IPS DF 6.9 (cell line): Measurements from ENCODE around the gene SNIP1.
A peak's percentile ranks its signal among the peaks of the same experiment; 100 is the strongest.
"Not testable (repeated sequence)": the region's sequence is repeated elsewhere in the genome, so short reads cannot be mapped to it uniquely, and the experiment has no call there.

Experiments used
- DNase-seq: peaks from one replicate; pipeline ENCODE4 v3.0.0-alpha.2; 2013; ENCODE audit warnings: low read depth, low spot score
- H3K27ac ChIP-seq: one replicate; pipeline ENCODE4 v1.5.1; 2013; ENCODE audit warnings: low read length, control low read depth
- H3K27me3 ChIP-seq: 2 replicates; pipeline ENCODE4 v1.6.1; 2013; ENCODE audit warnings: mild to moderate bottlenecking, low read length; ENCODE audit not compliant: control insufficient read depth, insufficient read depth
- H3K36me3 ChIP-seq: 2 replicates; pipeline ENCODE4 v1.6.1; 2013; ENCODE audit warnings: low read length; ENCODE audit not compliant: control insufficient read depth, insufficient read depth
- H3K4me1 ChIP-seq: 2 replicates; pipeline ENCODE4 v1.6.1; 2013; ENCODE audit warnings: low read length; ENCODE audit not compliant: control insufficient read depth, insufficient read depth
- H3K4me3 ChIP-seq: 2 replicates; pipeline ENCODE4 v1.5.1; 2013; ENCODE audit warnings: mild to moderate bottlenecking, low read length
- H3K9me3 ChIP-seq: 2 replicates; pipeline ENCODE4 v1.6.1; 2013; ENCODE audit warnings: low read length, inconsistent platforms; ENCODE audit not compliant: control insufficient read depth, insufficient read depth
- WGBS: extraction: QIAGEN DNeasy Blood & Tissue Kit; methylation state at CpG from one replicate; pipeline ENCODE4 v1.1.7; 2013; ENCODE audit warnings: mixed read lengths, missing lambda C conversion rate; ENCODE audit not compliant: insufficient read length, insufficient coverage; 5-methylcytosine and 5-hydroxymethylcytosine counted together

The SNIP1 gene

DNA sequence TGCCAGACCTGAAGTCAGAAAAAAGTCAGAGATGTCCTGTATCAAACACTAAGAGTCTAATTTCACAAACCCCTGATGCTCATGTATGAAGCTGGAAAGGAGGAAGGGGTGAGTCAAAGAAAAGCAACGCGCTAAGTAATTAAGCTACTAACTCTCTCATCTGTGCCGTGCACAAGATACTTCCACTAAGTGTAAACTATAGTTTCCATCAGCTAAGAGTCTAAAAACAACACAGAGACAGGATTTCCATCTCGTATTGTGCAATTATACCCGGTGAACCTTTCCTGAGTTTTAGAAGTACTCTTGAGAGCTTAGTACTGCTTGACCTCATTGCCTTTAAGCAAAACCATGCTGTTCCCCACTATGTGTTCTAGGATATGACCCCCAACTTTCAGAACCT, 21.6 kb upstream of the SNIP1 start:
- DNase-seq: no peak
- H3K27ac ChIP-seq: no peak overlapping the region
- H3K4me3 ChIP-seq: no peak overlapping the region
- no CpG with 5 or more reads among the region's 5 CpGs for WGBS
- peaks cover 47% of the 10 kb centered on the region for H3K36me3 ChIP-seq
- no peaks in the 10 kb centered on the region for H3K9me3 ChIP-seq
- H3K4me1 ChIP-seq: no peaks in the 10 kb centered on the region
- no peaks in the 10 kb centered on the region for H3K27me3 ChIP-seq

DNA sequence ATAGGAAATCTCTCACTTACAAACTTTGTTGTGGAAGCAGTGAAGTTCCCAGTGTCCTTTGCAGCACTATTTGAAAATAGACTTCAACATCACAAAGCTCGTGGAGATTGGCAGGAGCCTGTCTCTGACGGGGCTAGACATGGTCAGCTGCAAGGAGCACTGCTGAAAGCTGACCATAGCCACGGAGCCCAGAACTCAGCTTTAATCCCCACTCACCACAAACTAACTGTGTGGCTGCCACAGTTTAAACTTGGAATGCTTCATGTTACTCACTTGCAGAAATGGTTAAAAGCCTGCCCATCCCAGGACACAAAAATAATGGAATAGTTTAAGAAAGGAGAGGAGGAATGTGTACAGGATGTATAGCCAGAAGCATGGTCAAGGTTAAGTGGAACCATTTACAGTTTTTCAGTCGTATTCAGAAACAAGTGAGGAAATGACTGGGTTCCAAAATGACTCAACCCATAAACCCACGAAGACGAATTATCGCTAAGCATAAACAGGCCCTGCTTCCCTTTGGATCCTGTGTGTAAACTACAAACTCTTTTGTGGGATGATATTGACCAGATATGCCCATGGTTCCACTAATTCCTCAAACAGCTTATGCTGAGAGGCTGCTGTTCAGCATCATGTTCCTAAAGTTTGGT, 20.9 kb upstream of the SNIP1 start:
- no peak overlapping the region for H3K4me3 ChIP-seq
- H3K36me3 ChIP-seq: peaks cover 42% of the 10 kb centered on the region
- DNase-seq: no peak
- H3K27ac ChIP-seq: no peak overlapping the region
- no peaks in the 10 kb centered on the region for H3K27me3 ChIP-seq
- H3K9me3 ChIP-seq: no peaks in the 10 kb centered on the region
- WGBS: no CpG with 5 or more reads among the region's 7 CpGs
- no peaks in the 10 kb centered on the region for H3K4me1 ChIP-seq

DNA sequence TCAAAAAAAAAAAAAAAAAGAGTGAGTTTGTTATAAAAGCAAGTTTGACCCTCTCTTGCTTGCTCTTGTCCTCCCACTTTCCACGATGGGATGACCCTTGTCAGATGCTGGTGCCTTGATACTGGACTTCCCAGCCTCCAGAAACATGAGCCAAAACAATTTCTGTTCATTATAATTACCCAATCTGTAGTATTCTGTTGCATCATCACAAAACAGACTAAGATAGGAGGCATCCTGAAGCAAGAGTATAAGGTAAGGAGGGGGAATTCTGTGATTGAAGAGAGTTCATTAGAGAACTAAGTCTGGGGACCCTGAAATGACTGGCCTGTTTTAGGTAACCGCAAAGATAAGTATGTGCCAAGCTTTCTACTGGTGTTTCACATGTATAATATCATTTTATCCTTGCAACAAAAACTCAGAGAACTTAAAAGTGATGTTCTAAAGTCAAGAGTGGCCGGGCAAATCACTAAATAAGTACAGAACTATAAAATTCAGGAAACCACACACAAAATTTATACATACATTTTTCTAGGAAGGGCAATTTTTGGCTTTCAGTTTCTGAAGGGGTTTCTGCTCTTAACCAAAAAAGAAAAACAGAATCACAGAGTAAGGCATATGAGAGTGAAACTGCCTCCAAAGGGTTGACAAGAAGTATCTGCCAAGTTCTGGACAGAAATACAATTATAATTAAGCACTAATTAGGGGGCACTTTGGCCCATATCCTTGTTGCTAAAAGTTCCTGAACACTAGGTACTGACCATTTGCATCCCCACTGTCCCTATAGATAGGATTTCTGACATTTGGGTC, 16.6 kb upstream of the SNIP1 start:
- Histone ChIP-seq H3K27me3 (no peaks in the 10 kb centered on the region), H3K4me1 (no peaks in the 10 kb centered on the region), H3K27ac (no peak overlapping the region), H3K4me3 (no peak overlapping the region), H3K9me3 (no peaks in the 10 kb centered on the region), H3K36me3 (peaks cover 62% of the 10 kb centered on the region)
- no CpG with 5 or more reads among the region's 3 CpGs for WGBS
- DNase-seq: no peak

DNA sequence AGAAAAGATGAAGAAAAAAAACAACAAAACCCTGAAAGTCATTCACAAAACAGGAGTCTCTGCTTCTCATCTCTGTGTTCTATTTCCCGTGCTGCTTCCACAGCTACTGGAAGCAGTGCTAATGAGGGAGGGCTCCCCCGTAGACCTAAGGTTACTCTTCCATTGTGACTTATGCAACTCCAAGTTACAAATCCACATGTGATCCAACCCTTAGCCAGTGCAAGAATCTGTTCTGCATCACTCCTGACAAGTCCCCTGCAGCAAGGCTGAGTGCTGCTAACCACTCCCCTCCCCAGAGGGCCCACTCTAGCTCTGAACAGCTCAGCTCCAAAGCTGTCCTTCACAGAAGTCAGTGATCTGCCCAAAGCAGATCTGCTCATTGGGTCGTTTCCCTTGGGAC, 12.9 kb upstream of the SNIP1 start:
- no peak for DNase-seq
- H3K4me1 ChIP-seq: no peaks in the 10 kb centered on the region
- H3K9me3 ChIP-seq: no peaks in the 10 kb centered on the region
- H3K27ac ChIP-seq: no peak overlapping the region
- H3K4me3 ChIP-seq: no peak overlapping the region
- H3K36me3 ChIP-seq: peaks cover 35% of the 10 kb centered on the region
- no peaks in the 10 kb centered on the region for H3K27me3 ChIP-seq
- no CpG with 5 or more reads among the region's 3 CpGs for WGBS

DNA sequence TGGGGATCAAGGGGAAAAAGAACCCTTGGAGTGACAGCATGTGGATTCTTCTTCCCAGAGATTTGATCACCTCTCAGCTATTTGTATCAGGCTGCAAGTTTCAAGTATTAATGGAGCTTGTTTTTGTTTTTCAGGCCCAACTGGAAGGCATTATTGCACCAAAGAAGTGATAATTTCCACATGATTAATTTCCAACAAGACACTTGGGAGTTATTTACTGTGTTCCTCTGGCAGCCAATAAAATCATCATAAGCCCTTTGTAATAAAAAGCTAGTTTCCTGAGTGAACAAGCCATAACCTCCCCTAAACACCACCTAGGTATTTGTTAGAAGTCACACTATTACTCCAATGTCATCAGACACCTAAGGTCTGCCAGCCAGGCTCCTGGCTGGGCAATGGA, 10.8 kb upstream of the SNIP1 start:
- no peak for DNase-seq
- no peaks in the 10 kb centered on the region for H3K4me1 ChIP-seq
- H3K27ac ChIP-seq: no peak overlapping the region
- H3K4me3 ChIP-seq: no peak overlapping the region
- H3K9me3 ChIP-seq: no peaks in the 10 kb centered on the region
- H3K27me3 ChIP-seq: no peaks in the 10 kb centered on the region
- peaks cover 28% of the 10 kb centered on the region; the same call in 1 of the 2 replicates for H3K36me3 ChIP-seq

DNA sequence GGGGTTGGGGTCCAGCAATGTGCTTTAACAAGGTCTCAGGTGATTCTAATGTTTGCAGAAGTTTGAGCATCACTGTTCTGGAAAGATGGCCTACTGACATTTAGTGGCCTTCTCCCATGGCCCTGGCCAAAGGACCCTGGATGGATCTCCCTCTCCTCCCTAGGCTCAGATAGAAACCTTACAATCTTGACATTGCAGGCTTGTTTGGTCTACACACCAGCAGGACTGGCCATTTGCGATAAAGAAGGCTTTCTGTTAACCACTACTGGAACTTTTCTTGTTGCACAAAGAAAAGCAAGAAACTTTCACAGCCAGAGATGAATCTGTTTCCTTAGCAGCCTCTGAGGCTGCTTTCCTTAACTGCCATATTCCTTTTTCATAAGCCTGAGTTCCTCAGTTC, 8.9 kb upstream of the SNIP1 start:
- peaks cover 15% of the 10 kb centered on the region; the same call in 1 of the 2 replicates for H3K36me3 ChIP-seq
- no peak overlapping the region for H3K27ac ChIP-seq
- H3K27me3 ChIP-seq: no peaks in the 10 kb centered on the region
- DNase-seq: no peak
- no peaks in the 10 kb centered on the region for H3K4me1 ChIP-seq
- H3K9me3 ChIP-seq: no peaks in the 10 kb centered on the region
- no peak overlapping the region for H3K4me3 ChIP-seq
- no CpG with 5 or more reads among the region's 1 CpG for WGBS

DNA sequence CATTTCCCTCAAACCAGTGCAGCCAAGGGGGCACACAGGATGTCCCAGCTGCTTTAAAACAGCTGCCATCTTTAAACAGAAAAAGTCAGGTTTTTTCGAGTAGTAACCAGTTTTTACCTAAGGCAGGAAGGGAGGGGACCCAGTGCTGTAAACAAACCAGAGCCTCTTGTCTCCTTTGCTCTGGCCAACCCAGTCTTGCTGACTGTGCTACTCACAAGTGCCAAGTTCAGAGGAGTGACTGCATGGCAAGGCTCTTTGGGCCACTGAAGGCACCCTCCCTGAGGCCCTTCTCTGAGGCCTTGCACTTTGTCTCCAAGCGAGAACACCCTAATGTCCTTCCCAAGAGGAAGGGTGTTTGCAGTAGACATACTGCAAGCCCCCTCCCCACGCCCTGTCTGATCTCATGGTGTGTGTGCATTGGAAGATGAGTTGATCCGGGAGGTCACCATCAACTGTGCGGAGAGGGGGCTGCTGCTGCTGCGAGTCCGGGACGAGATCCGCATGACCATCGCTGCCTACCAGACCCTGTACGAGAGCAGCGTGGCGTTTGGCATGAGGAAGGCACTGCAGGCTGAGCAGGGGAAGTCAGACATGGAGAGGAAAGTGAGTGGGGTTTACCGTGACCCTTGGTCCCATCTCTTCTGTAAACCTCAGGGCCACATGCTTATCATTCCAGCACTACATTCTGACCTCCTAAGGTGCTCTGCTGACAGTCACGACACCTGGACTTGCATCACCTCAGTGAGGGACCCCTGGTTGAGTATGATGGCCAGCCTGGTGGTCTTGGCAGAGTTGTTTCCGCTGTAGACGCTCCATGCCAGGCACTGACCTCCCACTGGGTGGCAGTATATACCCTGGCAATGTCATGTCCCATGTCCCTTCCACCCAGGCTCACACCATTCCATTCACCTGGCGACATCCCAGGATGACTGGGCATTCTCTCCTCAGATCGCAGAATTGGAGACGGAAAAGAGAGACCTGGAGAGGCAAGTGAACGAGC, 7.3 kb upstream of the SNIP1 start:
- Histone ChIP-seq H3K27me3 (no peaks in the 10 kb centered on the region), H3K36me3 (peaks cover 8% of the 10 kb centered on the region; the same call in 1 of the 2 replicates), H3K27ac (no peak overlapping the region), H3K4me1 (no peaks in the 10 kb centered on the region; the same call in 1 of the 2 replicates), H3K4me3 (no peak overlapping the region), H3K9me3 (no peaks in the 10 kb centered on the region)
- peak; percentile 29 for DNase-seq
- WGBS: no CpG with 5 or more reads among the region's 21 CpGs

DNA sequence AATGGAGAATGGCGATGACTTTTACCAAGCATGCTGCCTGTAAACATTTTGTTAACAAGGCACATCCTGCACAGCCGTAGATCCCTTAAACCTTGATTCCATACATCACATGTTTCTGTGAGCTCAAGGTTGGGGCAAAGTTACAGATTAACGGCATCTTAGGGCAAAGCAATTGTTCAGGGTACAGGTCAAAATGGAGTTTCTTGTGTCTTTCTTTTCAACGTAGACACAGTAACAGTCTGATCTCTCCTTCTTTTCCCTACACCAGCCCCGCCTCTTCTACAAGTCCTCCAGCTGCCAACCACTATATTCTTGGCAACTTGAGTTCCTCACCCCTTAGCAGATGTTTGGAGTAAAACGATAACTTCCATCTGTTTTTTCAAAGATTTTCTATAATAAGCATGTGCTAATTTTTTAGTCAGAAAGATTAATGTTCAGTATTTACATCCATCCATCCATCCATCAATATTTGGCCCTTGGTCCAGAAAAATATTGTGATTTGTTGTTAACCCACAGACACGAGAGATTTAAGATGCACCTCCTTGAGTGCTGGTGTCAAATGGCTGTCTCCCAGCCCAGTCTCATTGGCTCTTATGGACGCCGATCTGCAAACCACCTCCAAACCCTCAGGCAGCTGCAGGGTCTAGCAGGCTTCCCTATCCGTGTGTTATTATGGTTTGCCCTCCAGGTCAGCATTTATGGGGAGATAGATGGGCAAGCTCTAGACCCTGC, 6.5 kb upstream of the SNIP1 start:
- no peaks in the 10 kb centered on the region; the same call in 1 of the 2 replicates for H3K4me1 ChIP-seq
- no peak overlapping the region for H3K27ac ChIP-seq
- no peak overlapping the region for H3K4me3 ChIP-seq
- H3K27me3 ChIP-seq: no peaks in the 10 kb centered on the region
- WGBS: no CpG with 5 or more reads among the region's 10 CpGs
- no peak for DNase-seq
- H3K36me3 ChIP-seq: peaks cover 2% of the 10 kb centered on the region; the same call in 1 of the 2 replicates
- no peaks in the 10 kb centered on the region for H3K9me3 ChIP-seq

DNA sequence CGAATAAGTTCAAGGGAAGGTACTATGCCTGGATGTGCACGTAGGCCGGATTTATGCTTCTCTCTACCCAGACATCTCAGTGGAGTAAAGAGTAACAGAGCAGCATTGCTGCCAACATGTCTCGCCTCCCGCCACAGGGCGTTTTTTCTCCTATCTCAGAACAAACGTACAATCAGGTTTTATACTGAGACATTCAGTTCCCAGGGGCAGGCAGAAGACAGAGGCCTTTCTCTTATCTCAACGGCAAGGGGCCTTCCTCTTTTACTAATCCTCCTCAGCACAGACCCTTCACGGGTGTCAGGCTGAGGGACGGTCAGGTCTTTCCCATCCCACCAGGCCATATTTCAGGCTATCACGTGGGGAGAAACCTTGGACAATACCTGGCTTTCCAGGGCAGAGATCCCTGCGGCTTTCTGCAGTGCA, 5.9 kb upstream of the SNIP1 start:
- not testable (repeated sequence) for H3K9me3 ChIP-seq, DNase-seq, H3K27me3 ChIP-seq, H3K27ac ChIP-seq, H3K4me3 ChIP-seq, H3K36me3 ChIP-seq, H3K4me1 ChIP-seq
- WGBS: no CpG with 5 or more reads among the region's 12 CpGs

DNA sequence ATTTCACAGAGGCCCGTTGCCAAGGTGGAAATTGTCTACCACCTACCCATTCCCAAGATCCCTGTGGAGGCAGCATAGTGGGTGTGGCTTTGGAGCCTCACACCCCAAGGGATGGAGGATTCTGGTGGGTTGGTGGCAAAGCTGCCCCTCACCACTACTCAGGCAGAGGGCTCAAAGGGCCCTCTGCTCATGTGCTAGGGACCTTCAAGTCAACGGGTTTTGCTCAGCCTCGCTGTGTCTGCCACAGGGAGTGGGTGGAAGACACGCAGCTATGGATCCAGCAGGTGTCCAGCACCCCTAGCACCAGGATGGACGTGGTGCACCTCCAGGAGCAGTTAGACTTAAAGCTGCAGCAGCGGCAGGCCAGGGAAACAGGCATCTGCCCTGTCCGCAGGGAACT, 5.0 kb upstream of the SNIP1 start:
- WGBS: no CpG with 5 or more reads among the region's 7 CpGs
- H3K27ac ChIP-seq: no peak overlapping the region
- H3K36me3 ChIP-seq: no peaks in the 10 kb centered on the region
- no peaks in the 10 kb centered on the region for H3K9me3 ChIP-seq
- no peaks in the 10 kb centered on the region; the same call in 1 of the 2 replicates for H3K4me1 ChIP-seq
- no peaks in the 10 kb centered on the region for H3K27me3 ChIP-seq
- DNase-seq: no peak
- no peak overlapping the region for H3K4me3 ChIP-seq
